Renal pelvis (tissue), 4 donors: ENCODE results near the gene ICOS. TPM values are rescaled to one million over a fixed set of nuclear protein-coding genes. Genes with fewer than 3 reads are reported as not detected.
"Not testable (repeated sequence)": the region's sequence is repeated elsewhere in the genome, so short reads cannot be mapped to it uniquely, and the experiment has no call there.

ENCODE experiments used
- DNase-seq: peaks from one replicate; pipeline ENCODE4 v3.0.0-alpha.2; 2013
- polyA plus RNA-seq, 3 donors: library from polyadenylated mRNA; unstranded; fragments of 120-200 nt; gene quantifications; one replicate each; pipeline ENCODE4 v1.2.1, GENCODE V29; 2013; ENCODE audit not compliant: insufficient read length in 3 of 3

ICOS gene
- polyA plus RNA-seq, 3 donors, result 0.06 TPM; not detected in 2

DNA sequence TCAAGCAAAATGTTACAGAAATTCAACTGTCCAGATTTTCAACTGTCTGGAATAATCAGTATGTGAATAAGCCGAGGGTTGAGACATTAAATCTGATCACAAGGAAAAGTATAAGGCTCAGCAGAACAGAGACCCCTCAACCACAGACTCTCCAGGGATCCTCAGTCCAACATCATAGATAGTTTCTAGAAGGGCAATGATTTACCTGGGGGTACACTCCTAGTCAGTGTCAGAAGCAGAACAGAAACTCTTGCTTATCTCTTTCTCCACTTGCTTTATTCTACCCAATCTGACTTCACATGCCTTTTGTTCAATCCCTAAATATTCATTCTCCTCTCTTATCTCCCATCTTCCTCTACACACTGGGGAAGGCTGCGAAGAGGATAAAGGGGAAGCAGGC, 36.4 kb downstream of the ICOS start:
- no peak for DNase-seq

- DNase-seq, result no peak
Observed at GRCh38 chr2:203973676-203974075, 37.1 kb downstream of the ICOS start.

GRCh38 chr2:203975912-203976311, 39.3 kb downstream of the ICOS start:
- no peak for DNase-seq

DNA sequence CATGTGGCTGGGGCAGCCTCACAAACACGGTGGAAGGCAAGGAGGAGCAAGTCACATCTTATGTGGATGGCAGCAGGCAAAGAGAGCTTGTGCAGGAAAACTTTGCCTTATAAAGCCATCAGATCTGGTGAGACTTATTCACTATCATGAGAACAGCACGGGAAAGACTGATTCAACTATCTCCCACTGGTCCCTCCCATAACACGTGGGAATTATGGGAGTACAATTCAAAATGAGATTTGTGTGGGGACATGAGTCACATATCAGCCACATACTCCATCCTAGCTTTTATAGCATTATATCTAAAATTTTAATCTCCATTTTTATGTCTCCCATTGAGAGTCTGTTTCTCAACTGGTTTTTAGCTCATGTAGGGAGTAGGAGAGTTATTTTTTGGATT, 45.7 kb downstream of the ICOS start:
- DNase-seq, result no peak

- no peak for DNase-seq
Observed at GRCh38 chr2:203983064-203983715, 46.6 kb downstream of the ICOS start.

DNA sequence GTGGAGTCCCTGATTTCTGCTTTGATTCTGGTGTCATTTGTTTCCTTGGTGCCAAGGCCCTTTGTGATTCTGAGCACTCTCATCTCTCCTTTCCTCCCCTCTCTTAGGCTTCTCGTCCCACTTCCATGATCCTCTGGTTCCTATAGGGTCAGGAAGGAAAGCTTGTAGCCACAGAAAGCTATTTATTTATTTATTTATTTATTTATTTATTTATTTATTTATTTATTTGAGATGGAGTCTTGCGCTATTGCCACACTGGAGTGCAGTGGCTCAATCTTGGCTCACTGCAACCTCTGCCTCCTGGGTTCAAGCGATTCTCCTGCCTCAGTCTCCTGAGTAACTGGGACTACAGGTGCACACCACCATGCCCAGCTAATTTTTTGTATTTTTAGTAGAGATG, 49.4 kb downstream of the ICOS start:
- not testable (repeated sequence) for DNase-seq

DNA sequence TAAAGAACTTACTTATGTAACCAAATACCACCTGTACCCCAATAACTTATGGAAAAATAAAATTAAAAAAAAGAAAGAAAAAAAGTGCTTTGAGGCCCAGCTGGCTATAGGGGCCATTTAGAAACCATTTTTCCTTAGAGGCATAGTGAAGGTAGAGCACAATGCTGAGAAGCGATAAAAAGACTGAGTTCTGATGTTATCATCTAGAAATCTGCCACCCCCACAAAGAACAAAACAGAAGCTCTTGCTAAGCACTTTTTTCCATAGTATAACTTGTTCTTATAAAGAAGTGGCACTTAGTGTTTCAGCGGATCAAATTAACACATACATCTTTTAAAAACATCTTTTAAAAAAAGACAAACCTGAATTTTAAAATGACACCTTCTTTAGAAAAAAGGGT, 51.4 kb downstream of the ICOS start:
- no peak for DNase-seq

DNA sequence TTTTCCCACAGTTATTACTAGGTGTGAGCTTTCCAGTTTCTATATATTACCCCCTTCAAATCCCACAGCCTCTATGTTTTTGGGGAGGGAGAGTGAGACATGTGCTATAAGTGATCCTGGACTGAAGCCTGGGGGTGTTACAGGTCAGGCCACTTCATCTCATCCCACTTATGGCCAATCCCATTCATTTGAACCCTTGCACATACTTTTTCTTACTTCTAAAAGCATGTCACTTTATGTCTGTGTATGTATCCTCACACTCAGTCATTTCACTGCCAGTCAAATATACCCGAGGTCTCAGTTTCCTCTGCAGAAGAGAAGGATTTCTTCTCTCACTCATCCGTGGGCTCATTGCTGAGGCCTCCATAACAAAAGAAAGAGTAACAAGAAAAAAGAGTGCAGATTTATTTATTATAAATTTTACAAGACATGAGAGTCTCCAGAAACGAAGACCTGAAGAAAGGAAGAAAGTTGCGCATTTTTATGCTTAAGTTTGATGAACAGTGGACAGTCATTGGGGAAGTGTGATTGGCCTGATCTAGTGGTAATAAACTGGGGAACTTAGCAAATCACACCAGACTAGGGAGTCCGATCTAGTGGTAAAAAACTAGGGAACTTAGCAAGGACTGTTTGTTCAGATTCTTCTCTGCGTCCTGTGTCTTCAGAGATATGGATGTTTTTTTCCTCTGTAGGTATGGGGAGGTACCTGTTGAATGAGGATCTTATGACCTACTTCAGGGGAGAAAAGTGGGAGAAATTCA, 52.1 kb downstream of the ICOS start:
- DNase-seq, result no peak

- no peak for DNase-seq
Observed at GRCh38 chr2:203989521-203989920, 53.0 kb downstream of the ICOS start.

DNA sequence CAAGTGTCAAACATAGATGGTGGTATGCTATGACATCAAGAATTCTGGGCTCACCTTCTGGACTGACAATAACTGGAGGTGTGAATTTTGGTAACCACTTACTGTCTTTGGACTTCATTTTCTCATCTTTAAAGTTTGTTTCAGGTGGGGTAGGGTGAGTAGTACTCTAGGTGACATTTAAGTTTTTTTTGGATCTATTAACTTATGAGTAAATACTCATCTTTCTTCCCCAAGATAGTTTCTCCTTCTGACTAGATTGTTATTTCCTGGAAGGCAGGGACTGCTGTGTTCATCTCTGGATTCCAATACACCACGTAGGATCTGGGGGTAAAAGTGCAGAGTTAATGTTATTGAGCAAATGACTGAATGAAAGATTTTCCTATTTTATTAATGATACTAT, 55.9 kb downstream of the ICOS start:
- DNase-seq, result no peak

- DNase-seq, result no peak
Observed at GRCh38 chr2:203993011-203993410, 56.4 kb downstream of the ICOS start.

DNA sequence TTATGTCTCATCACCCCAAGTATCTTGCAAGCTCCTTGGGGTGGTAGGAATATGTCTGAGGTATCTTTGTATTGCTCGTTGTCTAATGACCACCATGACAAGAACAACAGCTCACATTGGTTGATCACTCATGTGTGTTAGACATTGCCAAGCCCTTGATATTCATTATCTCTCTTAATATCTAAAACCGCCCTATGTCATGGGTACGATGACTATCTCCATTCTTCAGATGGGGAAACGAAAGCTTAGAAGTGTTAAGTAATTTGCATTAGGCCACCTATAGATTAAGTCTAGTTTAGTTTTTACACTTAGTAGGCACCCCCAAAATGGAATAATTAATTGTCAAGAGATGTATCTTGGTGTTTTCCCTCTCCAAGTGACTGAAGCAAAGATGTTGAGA, 57.0 kb downstream of the ICOS start:
- no peak for DNase-seq

DNA sequence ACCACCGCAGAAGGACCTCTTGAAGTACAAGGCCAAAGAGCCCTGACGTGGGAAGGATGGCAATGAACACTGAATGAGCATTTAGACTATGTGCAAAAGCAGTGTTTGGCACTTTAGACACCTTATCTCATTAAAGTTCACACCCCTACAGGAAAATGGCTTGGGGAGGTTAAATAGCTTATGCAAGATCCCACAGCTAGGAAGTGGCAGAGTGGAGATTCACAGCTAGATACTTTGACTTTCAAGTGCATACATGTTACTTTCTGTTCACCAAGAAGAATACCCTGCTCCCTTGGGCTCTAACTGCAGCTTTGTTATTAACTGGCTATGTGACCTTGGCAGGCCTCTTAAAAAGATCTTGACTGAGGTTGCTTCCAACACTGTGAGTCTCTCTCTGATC, 58.2 kb downstream of the ICOS start:
- DNase-seq, result no peak

- DNase-seq, result no peak
Observed at GRCh38 chr2:203996692-203997091, 60.1 kb downstream of the ICOS start.

GRCh38 chr2:203997481-203997880, 60.9 kb downstream of the ICOS start:
- no peak for DNase-seq

GRCh38 chr2:203997980-203998809, 61.6 kb downstream of the ICOS start:
- DNase-seq, result no peak

GRCh38 chr2:203999835-204000234, 63.3 kb downstream of the ICOS start:
- no peak for DNase-seq

DNA sequence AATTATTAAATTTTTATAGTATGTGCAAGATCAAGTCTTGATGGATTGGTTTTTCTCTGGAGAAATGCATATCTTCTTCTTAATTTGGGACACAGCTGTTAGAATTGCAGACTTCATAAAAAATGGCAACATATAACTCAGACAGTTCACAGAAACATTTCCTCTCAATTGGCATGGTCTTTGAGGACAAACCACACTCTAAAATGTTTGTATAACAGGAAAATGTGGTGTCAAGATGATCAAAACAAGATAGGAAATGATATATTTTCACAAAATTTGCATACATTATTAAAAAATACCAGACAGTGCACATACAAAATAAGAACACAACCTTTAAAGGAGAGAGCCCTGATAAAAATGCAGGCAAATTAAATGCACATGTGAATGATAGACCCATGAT, 63.9 kb downstream of the ICOS start:
- DNase-seq, result no peak

DNA sequence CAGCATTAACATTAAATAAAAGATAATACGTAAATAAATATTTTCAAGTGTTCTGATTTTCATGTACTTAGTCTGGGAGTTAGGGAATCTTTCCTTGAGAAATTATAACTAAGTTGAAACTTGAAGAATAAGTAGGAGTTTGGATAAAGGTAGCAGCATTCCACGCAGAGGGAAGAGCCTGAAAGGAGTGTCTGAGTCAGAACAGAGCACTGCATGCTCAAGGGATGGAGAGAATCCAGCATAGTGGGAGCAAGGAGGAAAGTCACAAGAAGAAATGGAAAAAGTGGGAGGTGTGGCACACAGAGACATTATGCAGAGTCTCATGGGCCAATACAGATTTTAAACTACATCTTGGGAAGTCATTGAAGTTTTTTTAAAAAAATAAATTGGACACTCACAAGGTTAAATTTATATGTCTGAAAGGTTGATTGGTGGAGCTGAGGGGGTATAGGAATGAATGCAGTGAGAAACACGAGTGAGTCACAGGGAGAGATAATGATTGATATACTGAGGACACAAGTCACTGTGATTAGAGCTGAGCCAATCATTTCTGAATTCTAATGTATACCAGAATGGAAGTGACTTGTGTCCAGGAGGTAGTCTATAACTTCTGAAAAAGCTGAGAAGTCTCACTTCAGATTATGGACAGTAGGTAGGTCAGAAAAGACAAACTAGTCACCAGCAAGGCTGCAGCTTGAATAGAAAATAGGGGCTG, 66.9 kb downstream of the ICOS start:
- no peak for DNase-seq

DNA sequence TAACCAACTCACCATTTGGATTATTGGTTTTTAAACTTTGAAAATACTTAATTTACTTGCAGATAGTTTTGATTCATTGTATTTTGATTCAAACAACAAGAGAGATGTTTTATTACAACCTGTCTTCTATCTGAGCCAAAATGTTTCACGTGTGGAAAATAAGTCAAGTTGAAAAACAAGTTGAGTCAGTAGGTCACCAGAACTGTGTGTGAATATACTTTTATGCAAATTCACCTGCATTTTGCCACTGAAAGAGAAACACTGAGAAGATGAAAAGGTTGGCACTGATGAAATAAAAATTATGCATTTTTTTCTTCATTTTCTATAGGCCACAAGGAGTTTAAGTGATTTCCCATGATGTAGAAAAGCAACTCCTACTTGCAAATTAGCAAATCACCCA, 68.3 kb downstream of the ICOS start:
- DNase-seq, result no peak

- no peak for DNase-seq
Observed at GRCh38 chr2:204005940-204006721, 69.6 kb downstream of the ICOS start.
